ENCODE results near the gene COL4A6. TPM values are rescaled to one million over a fixed set of nuclear protein-coding genes. Genes with fewer than 3 reads are reported as not detected.

The COL4A6 gene
- total and polyA plus RNA-seq, 12 donors: 0.14 to 1.4 (median 0.73) TPM

GRCh38 chrX:108156082-108156481 lies 282.1 kb downstream of the COL4A6 start:
- TF ChIP-seq POLR2A (IDR thresholded peaks at IDR 0.05): no peak
- TF ChIP-seq CTCF (IDR thresholded peaks at IDR 0.05): no peak
- 81 to 100% (median 93%) methylated on average over 2 of the region's 2 CpGs for WGBS, 4 donors
- H3K36me3 ChIP-seq (replicated peaks in 1 of 2): no peaks in the 10 kb centered on the region
- intact Hi-C loops (cut with DNase I): no loop called here
- H3K4me1 ChIP-seq (replicated peaks in 1 of 2): no peaks in the 10 kb centered on the region
- no peak overlapping the region for H3K4me3 ChIP-seq
- H3K27me3 ChIP-seq: no peaks in the 10 kb centered on the region
- DNase-seq: no peak
- no peak overlapping the region for H3K27ac ChIP-seq
- H3K9me3 ChIP-seq (replicated peaks in 1 of 3): no peaks in the 10 kb centered on the region

- DNase-seq: no peak
- no peak overlapping the region for H3K4me3 ChIP-seq
- no peak overlapping the region for H3K27ac ChIP-seq
- no peaks in the 10 kb centered on the region for H3K27me3 ChIP-seq
- H3K9me3 ChIP-seq (replicated peaks in 1 of 3): no peaks in the 10 kb centered on the region
- intact Hi-C loops (cut with DNase I): no loop called here
- no peaks in the 10 kb centered on the region for H3K36me3 ChIP-seq (replicated peaks in 1 of 2)
- TF ChIP-seq POLR2A (IDR thresholded peaks at IDR 0.05): no peak
- no peak for TF ChIP-seq CTCF (IDR thresholded peaks at IDR 0.05)
- H3K4me1 ChIP-seq (replicated peaks in 1 of 2): no peaks in the 10 kb centered on the region
Measured at GRCh38 chrX:108148524-108148923, 289.7 kb downstream of the COL4A6 start.

- no peaks in the 10 kb centered on the region for H3K36me3 ChIP-seq (replicated peaks in 1 of 2)
- H3K27me3 ChIP-seq: no peaks in the 10 kb centered on the region
- H3K27ac ChIP-seq: no peak overlapping the region
- H3K9me3 ChIP-seq (replicated peaks in 1 of 3): no peaks in the 10 kb centered on the region
- DNase-seq: no peak
- peak in 4 of 6 experiments; percentile 10 to 38 (median 24) for TF ChIP-seq CTCF (IDR thresholded peaks at IDR 0.05)
- no peak for TF ChIP-seq POLR2A (IDR thresholded peaks at IDR 0.05)
- no peaks in the 10 kb centered on the region for H3K4me1 ChIP-seq (replicated peaks in 1 of 2)
- H3K4me3 ChIP-seq: no peak overlapping the region
- 58 to 94% (median 75%) methylated on average over 3 to 7 of the region's 7 CpGs for WGBS, 4 donors
- intact Hi-C loops (cut with DNase I): no loop called here
Measured at GRCh38 chrX:108138814-108139702, 299.2 kb downstream of the COL4A6 start.

GRCh38 chrX:108134724-108135123 lies 303.5 kb downstream of the COL4A6 start:
- Histone ChIP-seq H3K9me3 (replicated peaks in 1 of 3) (no peaks in the 10 kb centered on the region), H3K36me3 (replicated peaks in 1 of 2) (no peaks in the 10 kb centered on the region)

More at GRCh38 chrX:108134724-108135123, 303.5 kb downstream of the COL4A6 start:
- WGBS, 4 donors: 43 to 89% (median 67%) methylated on average over 1 of the region's 1 CpG; no CpG with 5 or more reads in 1 of the 4 donors
- TF ChIP-seq CTCF (IDR thresholded peaks at IDR 0.05): no peak
- no peak for TF ChIP-seq POLR2A (IDR thresholded peaks at IDR 0.05)
- no peaks in the 10 kb centered on the region for H3K27me3 ChIP-seq
- intact Hi-C loops (cut with DNase I): no loop called here
- no peaks in the 10 kb centered on the region for H3K4me1 ChIP-seq (replicated peaks in 1 of 2)
- DNase-seq: no peak
- H3K27ac ChIP-seq: no peak overlapping the region
- H3K4me3 ChIP-seq: no peak overlapping the region

Measured in adrenal gland (tissue), 12 donors.